ENCODE measurements around the gene EIF5AL1.
"Not testable (repeated sequence)": the region's sequence is repeated elsewhere in the genome, so short reads cannot be mapped to it uniquely, and the experiment has no call there.

GRCh38 chr10:79538311-79538710 is 26.0 kb downstream of the EIF5AL1 start:
- not testable (repeated sequence) for TF ChIP-seq ZNF473 (tag by site-specific recombination; IDR thresholded peaks at IDR 0.05); TSHZ1 (tag by site-specific recombination; IDR thresholded peaks at IDR 0.05; ENCODE audit: borderline replicate concordance); REST (tag by site-specific recombination; IDR thresholded peaks at IDR 0.05); ZBTB21 (tag by site-specific recombination; IDR thresholded peaks at IDR 0.05); MEIS1 (CRISPR knock-in tag; IDR thresholded peaks at IDR 0.05; ENCODE audit: borderline replicate concordance)

Data from HEK293 (cell line).